DMS79 treated with DMSO at 0.1 percent for 48 hours (cell line): Measurements from ENCODE around the gene PODNL1.
"Not testable (repeated sequence)": the region's sequence is repeated elsewhere in the genome, so short reads cannot be mapped to it uniquely, and the experiment has no call there.

Experiments
- DNase-seq: peaks from one replicate; lab custom pipeline; 2025; lab: John Stamatoyannopoulos, UW

Gene PODNL1

DNA sequence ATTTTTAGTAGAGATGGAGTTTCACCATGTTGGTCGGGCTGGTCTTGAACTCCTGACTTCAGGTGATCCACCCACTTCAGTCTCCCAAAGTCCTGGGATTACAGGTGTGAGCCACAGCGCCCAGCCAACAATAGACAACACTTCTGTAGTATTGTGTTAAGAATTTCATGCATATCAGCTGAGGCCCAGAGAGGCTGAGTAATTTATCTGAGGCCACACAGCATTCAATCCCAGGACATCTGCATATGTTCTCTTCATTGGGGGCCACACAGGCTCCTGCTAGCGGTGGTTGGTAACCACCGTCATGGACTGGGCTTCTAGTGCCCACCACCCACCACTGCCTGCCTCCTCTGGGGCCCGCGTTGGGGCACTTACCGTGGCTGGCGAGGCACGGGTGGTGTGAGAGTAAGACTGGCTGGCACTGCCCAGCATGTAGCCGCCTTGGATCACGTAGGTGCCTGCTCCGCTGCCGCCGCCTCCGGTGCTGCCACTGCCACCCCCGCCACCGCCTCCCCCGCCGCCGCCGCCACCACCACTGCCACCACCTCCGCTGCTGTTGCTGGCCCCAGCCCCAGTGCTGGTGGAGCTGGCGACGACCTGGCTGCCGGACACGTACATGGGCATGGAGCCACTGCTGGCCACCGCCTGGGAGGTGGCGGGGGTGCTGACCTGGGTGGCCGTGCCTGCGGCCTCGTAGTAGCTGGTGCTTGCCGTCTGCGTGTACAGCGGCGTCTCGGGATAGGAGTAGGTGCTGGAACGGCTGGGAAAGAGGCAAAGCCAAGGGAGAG, 34.3 kb upstream of the PODNL1 start:
- no peak for DNase-seq

DNA sequence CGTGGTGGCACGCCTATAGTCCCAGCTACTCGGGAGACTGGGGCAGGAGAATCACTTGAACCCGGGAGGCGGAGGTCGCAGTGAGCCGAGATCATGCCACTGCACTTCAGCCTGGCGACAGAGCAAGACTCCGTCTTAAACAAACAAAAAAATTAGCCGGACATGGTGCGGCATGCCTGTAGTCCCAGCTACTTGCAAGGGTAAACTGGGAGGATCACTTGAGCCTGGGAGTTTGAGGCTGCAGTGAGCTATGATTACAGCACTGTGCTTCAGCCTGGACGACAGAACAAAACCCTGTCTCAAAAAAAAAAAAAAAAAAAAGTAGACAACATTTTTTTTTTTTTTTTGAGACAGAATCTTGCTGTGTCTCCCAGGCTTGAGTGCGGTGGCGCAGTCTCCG, 33.7 kb upstream of the PODNL1 start:
- DNase-seq, result not testable (repeated sequence)

DNA sequence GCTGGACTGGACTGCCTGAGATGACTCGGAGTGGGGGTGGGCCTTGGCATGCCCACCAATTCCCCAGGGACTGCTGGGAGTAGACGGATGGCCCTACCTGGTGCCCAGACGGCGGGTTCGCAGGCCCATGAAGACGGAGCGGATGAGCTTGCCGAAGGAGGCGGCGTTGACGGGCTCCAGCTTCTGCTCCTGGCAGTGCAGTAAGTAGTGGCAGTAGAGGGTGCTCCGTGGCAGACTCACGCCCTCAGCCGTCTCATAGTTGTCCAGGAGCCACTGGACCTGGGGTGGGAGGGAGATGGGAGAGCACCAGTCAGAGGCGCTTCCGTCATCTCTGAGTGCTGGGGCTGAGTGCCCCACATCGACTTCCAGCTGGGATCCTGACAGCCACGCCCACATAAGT, 31.7 kb upstream of the PODNL1 start:
- no peak for DNase-seq

DNA sequence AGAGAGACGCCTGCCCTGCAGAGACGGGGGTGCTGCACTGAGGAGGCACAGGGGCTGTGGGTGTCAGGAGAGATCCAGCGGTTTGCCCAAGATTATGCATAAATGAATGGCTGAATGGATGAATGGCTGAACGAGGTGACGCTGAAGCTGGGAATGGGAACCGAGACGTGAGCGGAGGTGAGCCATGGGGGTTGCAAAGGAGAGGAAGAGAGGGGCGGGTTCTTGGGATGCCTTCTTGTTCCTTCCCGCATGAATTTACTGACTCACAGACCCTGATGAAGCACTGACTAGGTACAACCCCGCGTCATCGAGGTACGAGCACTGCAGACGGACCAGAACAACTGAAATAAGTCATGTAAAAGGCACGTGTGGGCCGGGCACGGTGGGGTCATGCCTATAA, 30.8 kb upstream of the PODNL1 start:
- no peak for DNase-seq

DNA sequence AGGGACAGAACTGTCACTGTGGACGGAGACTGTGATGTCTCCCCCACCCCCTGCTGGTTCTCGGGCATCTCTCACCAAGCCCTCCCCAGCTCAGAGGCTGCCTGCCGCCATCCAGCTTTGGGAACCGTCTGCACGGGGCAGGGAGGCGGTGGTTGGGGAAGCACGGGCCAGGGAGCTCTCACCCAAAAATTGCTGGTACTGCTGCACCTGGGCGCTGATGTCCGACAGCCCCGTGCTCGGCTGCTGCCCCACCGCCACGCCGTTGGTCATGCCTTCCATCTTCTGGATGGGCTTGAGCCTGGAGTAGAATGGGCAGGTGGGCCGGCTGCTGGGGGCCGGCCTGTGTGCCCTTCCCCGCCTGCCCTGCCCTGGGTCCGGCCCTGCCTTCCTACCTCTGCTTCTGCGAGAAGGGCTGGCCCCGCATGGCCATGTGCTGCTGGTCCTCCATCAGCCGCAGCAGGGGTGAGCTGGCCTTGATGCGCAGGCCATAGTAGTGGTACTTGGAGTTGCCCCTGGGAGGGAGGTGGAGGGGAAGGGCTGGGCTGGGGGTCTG, 30.2 kb upstream of the PODNL1 start:
- DNase-seq, result no peak

DNA sequence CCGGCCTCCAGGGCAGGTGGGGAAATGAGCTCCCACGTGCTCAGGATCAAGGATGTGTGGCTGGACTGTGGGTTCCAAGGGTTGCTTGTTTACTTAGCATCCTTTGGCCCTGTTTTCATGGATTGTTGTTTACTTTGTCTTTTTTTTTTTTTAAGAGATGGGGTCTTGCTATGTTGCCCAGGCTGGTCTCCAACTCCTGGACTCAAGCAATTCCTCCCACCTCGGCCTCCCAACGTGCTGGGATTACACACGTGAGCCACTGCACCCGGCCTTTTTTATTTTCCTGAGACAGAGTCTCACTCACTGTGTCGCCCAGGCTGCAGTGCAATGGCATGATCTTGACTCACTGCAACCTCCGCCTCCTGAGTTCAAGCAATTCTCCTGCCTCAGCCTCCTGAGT, 29.0 kb upstream of the PODNL1 start:
- not testable (repeated sequence) for DNase-seq

DNA sequence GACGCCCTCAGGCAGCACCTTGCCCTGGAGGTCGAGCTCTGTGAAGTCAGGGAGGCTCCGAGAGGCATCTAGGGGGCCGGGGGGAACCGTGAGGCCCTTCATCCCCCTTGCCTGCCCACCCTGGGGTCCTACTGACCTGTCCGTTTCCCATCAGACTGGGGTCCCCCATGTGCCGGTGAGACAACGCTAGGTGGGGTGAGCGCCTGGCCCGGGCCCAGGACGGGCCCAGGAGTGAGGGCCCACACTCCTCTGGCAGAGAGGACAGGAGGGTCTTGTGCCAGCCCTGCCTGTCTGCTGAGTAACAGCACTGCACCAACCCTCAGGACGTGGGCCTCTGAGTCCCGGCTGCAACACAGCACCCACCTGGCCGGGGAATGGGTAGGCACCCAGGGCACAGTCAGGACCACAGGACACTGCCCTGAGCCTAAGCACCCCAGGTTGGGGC, 28.5 kb upstream of the PODNL1 start:
- DNase-seq, result no peak

DNA sequence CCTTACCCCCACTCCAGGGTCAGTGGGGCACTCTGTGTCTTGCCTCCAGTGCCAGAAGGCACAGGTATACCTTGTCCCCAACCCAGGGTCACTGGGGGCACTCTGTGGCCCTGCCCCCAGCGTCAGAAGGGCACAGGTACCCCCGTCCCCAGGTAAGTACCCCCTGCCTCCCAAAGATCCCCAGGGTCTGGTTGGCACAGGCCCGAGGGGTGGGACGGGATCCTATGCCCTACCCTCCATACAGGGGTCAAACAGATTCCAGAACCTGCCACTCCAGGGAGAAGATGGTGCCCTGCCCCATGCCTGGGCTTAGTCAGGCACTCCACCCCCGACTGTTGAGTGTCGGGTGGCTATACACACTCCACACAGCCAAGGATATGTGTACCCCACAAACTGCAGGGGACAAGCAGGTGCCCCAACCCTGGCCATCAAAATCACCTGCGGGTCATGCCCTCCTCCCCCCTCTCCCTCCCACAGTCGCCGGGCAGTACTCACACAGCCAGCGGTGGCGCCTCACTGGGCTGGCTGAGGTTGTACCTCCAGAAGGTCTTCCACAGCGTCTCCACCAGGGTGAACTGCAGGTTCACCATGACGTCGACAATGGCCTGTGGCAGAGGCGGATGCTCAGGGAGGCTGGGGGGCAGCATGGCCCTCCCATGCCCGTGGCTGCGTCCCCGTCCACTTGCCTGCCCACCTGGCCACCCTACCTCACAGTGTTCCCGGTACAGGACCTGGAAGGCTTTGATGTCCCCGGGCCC, 27.9 kb upstream of the PODNL1 start:
- DNase-seq, result no peak

DNA sequence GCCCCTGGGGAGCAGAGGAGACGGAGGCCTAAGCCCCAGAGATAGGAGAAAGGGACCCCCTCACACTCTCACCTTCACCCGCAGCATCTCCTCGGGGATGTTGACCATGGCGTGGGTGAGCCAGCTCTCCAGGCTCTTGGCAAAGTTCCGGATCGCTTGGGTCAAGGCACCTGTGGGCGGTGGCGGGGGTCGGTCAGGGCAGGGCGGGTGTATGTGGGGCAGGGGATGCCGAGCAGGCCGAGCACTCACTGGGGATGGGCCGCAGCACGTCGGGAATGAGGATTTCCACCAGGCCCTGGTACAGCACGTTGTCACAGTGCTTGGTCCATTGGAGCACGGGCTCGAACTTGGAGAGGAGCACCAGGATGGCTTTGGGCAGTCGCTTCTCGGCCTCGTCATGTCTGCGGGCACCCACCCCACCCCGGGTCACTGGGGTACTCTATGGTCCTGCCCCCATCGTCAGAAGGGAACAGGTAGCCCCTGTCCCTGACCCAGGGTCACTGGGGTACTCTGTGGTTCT, 27.2 kb upstream of the PODNL1 start:
- no peak for DNase-seq

DNA sequence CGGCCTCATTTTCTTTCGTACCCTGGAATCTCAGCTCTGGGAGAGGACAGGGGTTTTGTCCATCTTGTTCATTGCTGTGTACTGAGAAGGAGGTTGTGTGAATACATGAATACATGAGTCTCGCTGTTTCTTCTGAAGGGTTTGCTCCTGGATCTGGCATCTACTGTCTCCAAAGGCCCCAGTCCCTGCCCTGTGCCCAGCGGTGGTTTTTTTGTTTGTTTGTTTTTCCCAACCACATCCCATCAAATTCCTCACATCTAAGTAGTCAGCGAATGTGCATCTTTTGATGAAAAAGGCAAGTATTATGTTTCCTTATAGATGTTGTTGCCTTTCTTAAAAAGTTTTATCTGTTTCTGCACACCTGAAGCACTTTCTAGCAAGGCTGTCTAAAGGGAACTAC, 26.6 kb upstream of the PODNL1 start:
- DNase-seq, result no peak

DNA sequence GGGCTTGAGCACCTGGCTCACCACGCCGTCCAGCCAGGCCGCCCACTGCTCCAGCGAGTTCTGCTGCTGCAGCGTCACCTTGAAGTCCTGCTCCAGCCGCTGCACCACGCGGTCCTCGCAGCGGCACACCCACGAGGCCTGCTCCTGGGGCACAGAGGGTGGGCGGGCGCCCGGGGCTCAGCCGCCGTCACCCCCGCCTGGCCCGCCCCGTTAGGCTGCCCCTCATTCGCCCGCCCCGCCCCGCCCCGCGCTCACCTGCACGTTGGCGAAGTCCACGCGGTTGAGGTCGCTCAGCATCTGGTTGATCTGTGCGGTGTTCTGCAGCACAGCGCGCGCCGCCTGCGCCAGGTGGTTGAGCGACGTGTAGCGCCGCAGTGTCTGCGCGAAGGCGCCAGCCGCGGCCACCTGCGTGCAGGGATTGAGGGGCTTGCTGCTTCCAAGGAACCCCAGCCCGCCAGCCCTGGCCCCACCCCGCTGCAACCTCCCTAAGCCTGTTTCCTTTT, 25.4 kb upstream of the PODNL1 start:
- no peak for DNase-seq

DNA sequence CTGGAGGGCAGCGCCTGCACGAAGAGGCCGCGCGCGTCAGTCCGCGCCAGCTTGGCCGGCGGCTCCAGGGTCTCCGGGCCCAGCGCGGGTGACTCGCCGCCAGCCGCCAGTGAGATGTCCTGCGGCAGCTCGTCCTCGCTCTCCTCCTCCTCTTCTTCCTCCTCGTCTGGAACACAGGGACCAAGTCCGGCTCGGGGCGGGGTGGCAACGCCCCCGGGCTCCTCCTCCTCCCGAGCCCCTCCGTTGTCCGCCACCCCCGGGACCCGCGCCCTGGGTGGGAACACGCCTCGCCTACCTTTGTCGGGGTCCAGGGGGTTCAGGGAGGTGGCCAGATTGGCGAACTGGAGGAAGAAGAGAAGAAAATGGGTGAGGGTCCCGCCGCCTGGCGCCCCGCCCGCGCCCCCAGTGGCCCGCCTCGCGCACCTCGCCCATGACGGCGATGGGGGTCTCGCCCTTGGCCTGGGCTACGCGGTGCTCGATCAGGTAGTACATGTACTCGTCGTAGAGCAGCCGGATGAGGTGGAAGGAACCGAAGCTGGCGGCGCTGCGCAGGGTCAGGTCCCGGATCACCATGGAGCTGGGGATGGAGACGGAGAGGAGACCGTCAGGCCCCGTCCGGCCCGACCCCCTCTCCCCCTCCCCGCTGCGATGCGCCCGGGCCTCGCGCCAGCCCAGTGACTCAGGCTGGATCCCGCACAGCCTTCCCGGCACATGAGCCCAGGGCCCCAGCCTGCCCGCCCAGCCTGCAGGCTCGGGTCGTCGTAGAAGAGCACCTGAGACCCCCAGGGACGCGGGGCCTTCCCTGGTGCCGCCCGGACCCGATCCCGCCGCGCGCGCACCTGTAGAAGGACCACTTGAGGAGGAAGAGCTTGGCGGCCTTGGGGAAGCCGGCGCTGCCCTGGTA, 24.7 kb upstream of the PODNL1 start:
- no peak for DNase-seq

DNA sequence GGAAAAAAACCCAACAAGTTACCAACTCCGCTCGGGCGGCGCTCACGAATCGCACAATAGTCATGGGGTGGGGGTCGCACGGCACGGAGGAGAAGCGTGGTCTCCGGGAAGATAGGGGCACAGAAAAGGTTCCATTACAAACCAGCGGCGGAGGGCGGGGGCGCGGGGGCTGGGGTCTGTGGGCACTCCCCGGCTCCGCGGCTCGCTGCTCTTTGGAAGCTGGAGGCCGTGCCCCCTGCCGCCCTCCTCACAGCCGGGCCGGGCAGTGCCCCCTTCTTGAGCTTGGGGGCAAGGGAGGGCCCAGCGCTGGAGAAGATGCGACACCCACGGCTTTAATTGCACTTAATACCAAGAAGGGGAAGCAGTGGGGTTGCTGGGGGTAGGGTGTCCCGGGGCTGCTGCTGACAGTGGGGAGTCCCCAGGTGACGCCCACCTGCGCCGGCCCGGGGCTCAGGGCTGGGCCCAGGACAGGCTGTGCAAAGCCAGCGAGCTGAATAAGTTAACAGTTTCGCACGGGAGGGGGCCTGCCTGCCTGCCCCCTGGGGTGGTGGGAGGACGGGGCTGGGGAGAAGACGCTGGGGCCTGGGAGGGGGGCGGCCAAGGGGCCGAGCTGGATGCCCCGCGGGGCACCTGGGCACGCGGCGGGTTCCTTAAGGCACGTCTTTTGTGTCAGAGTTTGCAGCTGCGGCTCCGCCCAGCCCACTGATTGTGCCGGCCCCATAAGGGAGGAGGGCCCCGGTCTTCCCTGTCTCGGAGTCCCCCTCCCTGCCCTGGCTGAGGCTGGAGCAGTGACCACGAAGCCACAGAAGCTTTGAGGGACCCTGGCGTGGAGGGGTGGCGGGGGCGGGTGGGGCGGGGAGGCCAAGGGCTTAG, 23.8 kb upstream of the PODNL1 start:
- DNase-seq, result no peak

DNA sequence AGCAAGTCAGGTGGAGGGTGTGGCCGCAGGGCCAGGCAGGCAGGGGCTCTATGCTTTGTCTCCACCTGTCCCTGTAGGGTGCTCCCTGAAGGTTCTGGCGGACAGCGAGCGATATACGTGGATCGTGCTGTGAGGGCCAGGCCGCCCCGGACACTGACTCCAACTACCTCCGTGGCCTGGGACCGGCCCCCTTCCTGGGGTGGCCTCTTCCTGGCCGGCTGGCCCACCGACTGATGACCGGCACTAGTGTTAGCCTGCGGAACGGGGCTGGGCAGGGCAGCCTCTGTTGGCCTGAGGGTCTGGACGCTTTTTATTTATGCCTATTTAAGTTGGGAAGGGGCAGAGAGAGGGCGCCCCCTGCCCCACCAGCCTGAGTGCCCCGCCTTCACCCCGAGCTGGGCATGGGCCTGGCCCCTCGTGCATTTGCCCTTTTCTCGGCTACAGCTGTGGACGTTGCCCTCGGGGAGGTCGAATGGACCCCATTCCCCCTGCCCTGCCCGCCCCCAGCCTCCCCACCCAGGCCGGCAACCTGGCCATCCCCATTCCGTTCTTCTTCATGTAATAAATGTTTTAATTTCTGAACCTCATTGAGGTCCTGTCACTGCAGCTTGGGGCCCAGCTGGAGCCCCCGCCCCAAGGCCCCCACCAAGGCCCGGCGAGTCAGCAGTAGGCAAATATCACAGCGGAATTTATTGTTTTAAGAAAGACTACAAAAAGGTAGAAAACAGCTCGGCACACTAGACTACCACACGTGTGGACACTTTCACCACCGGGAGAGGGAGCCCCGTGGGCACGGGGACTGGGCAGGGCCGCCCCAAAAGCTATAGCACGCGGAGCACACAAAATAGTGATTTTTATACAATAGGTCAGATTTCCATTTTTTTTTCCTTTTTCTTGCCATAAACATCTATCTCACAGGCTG, 22.9 kb upstream of the PODNL1 start:
- DNase-seq, result no peak

DNA sequence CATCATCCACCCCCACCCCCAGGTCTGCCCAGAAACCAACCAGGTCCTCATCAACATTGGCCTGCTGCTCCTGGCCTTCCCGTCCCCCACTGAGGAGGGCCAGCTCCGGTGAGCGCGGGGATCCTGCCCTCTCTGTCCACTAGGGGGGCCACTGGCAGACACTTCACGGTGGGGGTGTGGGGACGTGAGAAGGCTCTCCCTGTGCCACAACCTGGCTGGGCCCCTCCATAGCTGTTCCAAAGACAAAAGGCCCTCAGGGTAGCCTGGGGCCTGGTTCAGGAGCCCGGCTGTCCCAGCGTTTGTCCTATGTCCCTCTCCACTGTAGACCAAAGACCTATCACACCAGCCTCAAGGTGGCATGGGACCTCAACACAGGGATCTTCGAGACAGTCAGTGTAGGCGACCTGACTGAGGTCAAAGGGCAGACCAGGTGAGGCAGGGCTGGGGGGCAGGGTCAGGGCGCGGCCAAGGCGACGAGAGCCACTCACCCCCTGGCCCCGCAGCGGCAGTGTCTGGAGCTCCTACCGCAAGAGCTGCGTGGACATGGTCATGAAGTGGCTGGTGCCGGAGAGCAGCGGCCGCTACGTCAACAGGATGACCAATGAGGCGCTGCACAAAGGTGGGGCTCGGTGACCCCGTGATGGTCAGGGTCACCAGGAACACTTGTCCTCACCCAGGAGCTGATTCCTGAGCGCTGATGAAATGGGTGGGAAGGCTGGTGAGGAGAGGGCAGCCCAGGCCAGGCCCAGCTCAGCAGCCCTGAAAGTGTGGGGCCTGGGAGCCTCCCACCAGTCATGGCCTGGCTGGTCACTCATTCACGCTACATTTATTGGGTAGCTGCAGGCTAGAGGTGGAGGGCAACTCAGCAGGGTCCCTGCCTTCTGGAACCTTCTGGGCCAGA, 22.0 kb upstream of the PODNL1 start:
- DNase-seq, result no peak

DNA sequence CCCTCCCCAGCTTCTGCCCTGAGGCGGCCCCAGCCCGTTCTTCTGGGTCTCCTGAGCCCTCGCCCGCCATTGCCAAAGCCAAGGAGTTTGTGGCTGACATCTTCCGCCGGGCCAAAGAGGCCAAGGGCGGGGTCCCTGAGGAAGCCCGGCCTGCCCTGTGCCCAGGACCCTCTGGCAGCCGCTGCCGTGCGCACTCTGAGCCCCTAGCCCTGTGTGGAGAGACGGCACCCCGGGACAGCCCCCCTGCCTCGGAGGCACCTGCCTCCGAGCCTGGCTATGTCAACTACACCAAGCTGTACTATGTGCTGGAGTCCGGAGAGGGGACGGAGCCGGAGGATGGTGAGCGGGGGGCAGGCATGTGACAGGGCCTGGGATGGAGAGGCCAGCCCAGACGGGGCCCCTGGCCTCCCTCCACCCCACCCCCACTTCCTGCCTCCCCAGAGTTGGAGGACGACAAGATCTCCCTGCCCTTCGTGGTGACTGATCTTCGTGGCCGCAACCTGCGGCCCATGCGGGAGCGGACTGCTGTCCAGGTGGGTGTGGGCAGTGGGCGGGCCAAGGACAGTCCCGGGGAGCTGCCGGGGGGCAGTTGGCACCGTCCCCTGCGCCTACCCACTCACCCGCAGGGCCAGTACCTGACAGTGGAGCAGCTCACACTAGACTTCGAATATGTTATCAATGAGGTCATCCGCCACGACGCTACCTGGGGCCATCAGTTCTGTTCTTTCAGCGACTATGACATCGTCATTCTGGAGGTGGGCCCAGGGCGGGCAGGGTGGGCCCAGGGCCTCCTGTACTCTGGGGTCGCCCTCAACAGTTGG, 21.1 kb upstream of the PODNL1 start:
- no peak for DNase-seq

DNA sequence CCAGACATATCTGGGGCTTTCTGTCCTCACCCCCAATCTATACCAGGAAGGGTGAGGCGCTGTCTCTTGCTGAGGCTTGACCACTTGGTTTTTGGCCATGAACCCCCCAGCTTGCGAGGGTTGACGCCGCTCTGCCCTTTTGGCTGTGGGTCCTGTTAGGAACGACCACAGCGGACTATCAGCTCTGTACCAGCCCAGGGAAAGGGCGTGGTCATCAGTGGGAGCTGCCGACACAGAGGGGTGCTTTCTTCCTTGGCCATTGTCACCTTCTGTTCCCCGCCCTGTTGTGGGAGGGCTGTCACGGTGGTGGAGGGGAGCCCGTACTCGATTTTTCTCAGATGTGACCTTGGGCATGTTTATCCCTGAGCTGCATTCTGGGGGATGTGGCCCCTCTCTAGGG, 19.8 kb upstream of the PODNL1 start:
- no peak for DNase-seq

DNA sequence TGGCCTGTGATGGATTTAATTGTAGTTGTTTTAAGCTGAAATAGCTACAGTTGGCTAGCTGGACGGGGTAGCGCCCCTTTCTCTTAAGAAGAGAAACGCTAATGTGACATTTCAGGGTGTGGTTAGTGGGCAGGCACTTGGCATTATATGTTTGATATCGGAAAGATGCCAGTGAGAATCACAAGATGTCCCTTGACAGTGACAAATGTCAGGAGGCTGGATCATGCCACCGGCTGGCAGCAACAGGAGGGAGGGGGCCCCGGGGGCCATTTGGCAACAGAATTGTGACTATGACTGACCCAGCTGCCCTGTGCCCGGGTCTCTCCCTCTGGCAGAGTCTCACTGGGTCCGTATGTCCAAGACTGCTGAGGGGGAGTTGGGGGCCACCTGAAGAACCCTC, 18.8 kb upstream of the PODNL1 start:
- DNase-seq, result no peak
